Measurements from ENCODE around the gene AFF3. TPM values are rescaled to one million over a fixed set of nuclear protein-coding genes. Genes with fewer than 3 reads are reported as not detected.
A peak's percentile ranks its signal among the peaks of the same experiment; 100 is the strongest.

The AFF3 gene
- total and polyA plus RNA-seq, 2 experiments from 2014 or later: 7.3 to 7.8 TPM

- DNase-seq (ENCODE audit: low spot score): no peak
- H3K9me2 ChIP-seq (replicated peaks; ENCODE audit: insufficient read depth): no peaks in the 10 kb centered on the region
- TF ChIP-seq EZH2 (IDR thresholded peaks at IDR 0.05; ENCODE audit: borderline replicate concordance) (no peak), CTCF (IDR thresholded peaks at IDR 0.05; ENCODE audit: poor library complexity) (no peak), EZH2phosphoT487 (IDR thresholded peaks at IDR 0.05; ENCODE audit: low read depth, severe bottlenecking, unreplicated experiment) (no peak)
Measured at GRCh38 chr2:99942561-99943347, 199.6 kb downstream of the AFF3 start.

GRCh38 chr2:99940963-99941362, 201.4 kb downstream of the AFF3 start:
- Histone ChIP-seq H3K27me3 (no peaks in the 10 kb centered on the region), H3K9me2 (replicated peaks; ENCODE audit: insufficient read depth) (no peaks in the 10 kb centered on the region), H3K79me2 (no peaks in the 10 kb centered on the region), H3K9me3 (ENCODE audit: low read depth) (no peaks in the 10 kb centered on the region), H3K4me1 (ENCODE audit: insufficient read depth) (peaks cover 11% of the 10 kb centered on the region), H2AFZ (no peak overlapping the region), H3K4me3 (no peak overlapping the region), H3K36me3 (replicated peaks; ENCODE audit: insufficient read depth, low read depth) (no peaks in the 10 kb centered on the region), H3K27ac (no peak overlapping the region), H3K4me2 (no peak overlapping the region), H4K20me1 (ENCODE audit: insufficient read depth, poor library complexity, severe bottlenecking) (no peaks in the 10 kb centered on the region)
- TF ChIP-seq EZH2 (IDR thresholded peaks at IDR 0.05; ENCODE audit: borderline replicate concordance): no peak
- TF ChIP-seq EZH2phosphoT487 (IDR thresholded peaks at IDR 0.05; ENCODE audit: low read depth, severe bottlenecking, unreplicated experiment): no peak
- TF ChIP-seq CTCF (IDR thresholded peaks at IDR 0.05; ENCODE audit: poor library complexity): no peak
- WGBS (ENCODE audit: low lambda C conversion rate, missing lambda C conversion rate): 78% methylated on average over 6 of the region's 7 CpGs
- no peak for DNase-seq (ENCODE audit: low spot score)

More at GRCh38 chr2:99942561-99943347, 199.6 kb downstream of the AFF3 start:
- Histone ChIP-seq H3K36me3 (replicated peaks; ENCODE audit: insufficient read depth, low read depth) (no peaks in the 10 kb centered on the region), H4K20me1 (ENCODE audit: insufficient read depth, poor library complexity, severe bottlenecking) (no peaks in the 10 kb centered on the region), H3K27me3 (no peaks in the 10 kb centered on the region), H3K9me3 (ENCODE audit: low read depth) (no peaks in the 10 kb centered on the region), H3K4me2 (no peak overlapping the region), H3K4me3 (no peak overlapping the region), H3K4me1 (ENCODE audit: insufficient read depth) (no peaks in the 10 kb centered on the region), H2AFZ (no peak overlapping the region), H3K79me2 (no peaks in the 10 kb centered on the region), H3K27ac (no peak overlapping the region)
- WGBS (ENCODE audit: low lambda C conversion rate, missing lambda C conversion rate): 94% methylated on average over 6 of the region's 6 CpGs

GRCh38 chr2:99939135-99939534, 203.3 kb downstream of the AFF3 start:
- Histone ChIP-seq H3K4me1 (ENCODE audit: insufficient read depth) (peaks cover 11% of the 10 kb centered on the region), H3K79me2 (no peaks in the 10 kb centered on the region), H3K36me3 (replicated peaks; ENCODE audit: insufficient read depth, low read depth) (no peaks in the 10 kb centered on the region), H2AFZ (no peak overlapping the region), H3K4me3 (no peak overlapping the region), H3K27ac (no peak overlapping the region), H3K9me2 (replicated peaks; ENCODE audit: insufficient read depth) (no peaks in the 10 kb centered on the region), H4K20me1 (ENCODE audit: insufficient read depth, poor library complexity, severe bottlenecking) (no peaks in the 10 kb centered on the region), H3K27me3 (peaks cover 6% of the 10 kb centered on the region), H3K9me3 (ENCODE audit: low read depth) (no peaks in the 10 kb centered on the region), H3K4me2 (no peak overlapping the region)
- peak; percentile 38 for DNase-seq (ENCODE audit: low spot score)
- TF ChIP-seq CTCF (IDR thresholded peaks at IDR 0.05; ENCODE audit: poor library complexity): no peak
- TF ChIP-seq EZH2phosphoT487 (IDR thresholded peaks at IDR 0.05; ENCODE audit: low read depth, severe bottlenecking, unreplicated experiment): no peak
- WGBS (ENCODE audit: low lambda C conversion rate, missing lambda C conversion rate): 36% methylated on average over 1 of the region's 1 CpG

Measured in hepatocyte (in vitro differentiated cells).